Duodenal mucosa (tissue), 2 donors: ENCODE data around the gene AP1AR.

Experiments
- H3K27ac ChIP-seq: one replicate; pipeline ENCODE4 v1.7.0; 2013; ENCODE audit warnings: low read depth, low read length
- H3K27me3 ChIP-seq, 2 donors: one replicate each; pipeline ENCODE4 v1.7.0; 2013; ENCODE audit warnings: low read length in 2 of 2, control low read depth in 1 of 2; ENCODE audit not compliant: insufficient read depth in 2 of 2, control insufficient read depth in 1 of 2
- H3K36me3 ChIP-seq, 2 donors: one replicate each; pipeline ENCODE4 v1.7.0; 2013; ENCODE audit warnings: low read length in 2 of 2, control low read depth in 1 of 2; ENCODE audit not compliant: insufficient read depth in 2 of 2, control insufficient read depth in 1 of 2
- H3K4me1 ChIP-seq, 2 donors: one replicate each; pipeline ENCODE4 v1.7.0; 2013; ENCODE audit warnings: low read length in 2 of 2, control low read depth in 1 of 2; ENCODE audit not compliant: insufficient read depth in 2 of 2, control insufficient read depth in 1 of 2
- H3K4me3 ChIP-seq, 2 donors: one replicate each; pipeline ENCODE4 v1.7.0; 2013; ENCODE audit warnings: low read length in 2 of 2, low read depth in 1 of 2
- H3K9ac ChIP-seq, 2 donors: one replicate each; pipeline ENCODE4 v1.7.0; 2013; ENCODE audit warnings: low read length in 2 of 2, low read depth in 1 of 2
- H3K9me3 ChIP-seq, 2 donors: one replicate each; pipeline ENCODE4 v1.7.0; 2013; ENCODE audit warnings: low read length in 2 of 2, control low read depth in 1 of 2; ENCODE audit not compliant: control insufficient read depth in 1 of 2

AP1AR gene

DNA sequence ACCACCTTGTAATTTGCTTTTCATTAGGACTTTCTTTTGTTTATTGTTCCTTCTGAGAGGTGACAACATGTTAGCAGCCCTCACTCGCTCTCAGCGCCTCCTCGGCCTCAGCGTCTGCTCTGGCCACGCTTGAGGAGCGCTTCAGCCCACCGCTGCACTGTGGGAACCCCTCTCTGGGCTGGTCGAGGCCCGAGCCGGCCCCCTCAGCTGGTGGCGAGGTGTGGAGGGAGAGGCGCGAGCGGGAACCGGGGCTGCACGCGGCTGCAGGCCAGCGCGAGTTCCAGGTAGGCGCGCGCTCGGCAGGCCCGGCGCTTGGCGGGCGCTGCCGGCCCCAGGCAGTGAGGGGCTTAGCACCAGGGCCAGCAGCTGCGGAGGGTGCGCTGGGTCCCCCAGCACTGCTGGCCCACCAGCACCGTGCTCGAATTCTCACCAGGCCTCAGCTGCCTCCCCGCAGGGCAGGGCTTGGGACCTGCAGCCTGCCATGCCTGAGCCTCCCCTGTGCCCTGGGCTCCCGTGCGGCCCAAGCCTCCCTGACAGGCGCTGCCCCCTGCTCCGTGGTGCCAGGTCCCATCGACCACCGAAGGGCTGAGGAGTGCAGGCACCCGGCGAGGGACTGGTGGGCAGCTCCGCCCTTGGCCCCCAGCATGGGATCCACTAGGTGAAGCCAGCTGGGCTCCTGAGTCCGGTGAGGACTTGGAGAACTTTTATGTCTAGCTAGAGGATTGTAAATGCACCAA is 9.2 kb upstream of the AP1AR start:
- Histone ChIP-seq H3K27ac (no peak overlapping the region), H3K9me3 (no peaks in the 10 kb centered on the region), H3K4me3 (no peak overlapping the region), H3K36me3 (no peaks in the 10 kb centered on the region), H3K4me1 (no peaks in the 10 kb centered on the region), H3K27me3 (no peaks in the 10 kb centered on the region), H3K9ac (no peak overlapping the region)

DNA sequence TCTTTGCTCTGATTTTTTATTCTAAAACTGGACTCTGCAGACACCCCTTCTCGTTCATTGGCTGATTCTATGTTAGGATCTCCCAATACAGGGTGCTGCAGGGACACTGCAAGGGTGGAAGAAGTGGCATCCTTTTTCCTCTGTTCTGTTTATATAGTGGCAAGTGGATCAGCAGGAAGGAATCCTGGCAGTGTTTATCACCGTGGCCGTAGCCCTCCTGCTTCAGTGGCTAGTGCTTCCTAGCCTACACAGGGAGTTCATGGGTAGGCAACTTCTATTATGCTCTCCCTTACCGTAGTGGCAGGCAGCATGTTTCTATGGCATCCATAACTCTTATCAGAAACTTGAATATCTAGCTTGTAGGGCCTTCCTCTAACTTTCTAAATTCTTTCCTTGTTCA is 6.4 kb upstream of the AP1AR start:
- peaks cover 0 to 2% of the 10 kb centered on the region in 2 donors for H3K4me1 ChIP-seq
- no peaks in the 10 kb centered on the region for H3K27me3 ChIP-seq
- H3K9ac ChIP-seq, result no peak overlapping the region
- H3K4me3 ChIP-seq, result no peak overlapping the region
- no peak overlapping the region for H3K27ac ChIP-seq
- no peaks in the 10 kb centered on the region for H3K9me3 ChIP-seq
- no peaks in the 10 kb centered on the region for H3K36me3 ChIP-seq

DNA sequence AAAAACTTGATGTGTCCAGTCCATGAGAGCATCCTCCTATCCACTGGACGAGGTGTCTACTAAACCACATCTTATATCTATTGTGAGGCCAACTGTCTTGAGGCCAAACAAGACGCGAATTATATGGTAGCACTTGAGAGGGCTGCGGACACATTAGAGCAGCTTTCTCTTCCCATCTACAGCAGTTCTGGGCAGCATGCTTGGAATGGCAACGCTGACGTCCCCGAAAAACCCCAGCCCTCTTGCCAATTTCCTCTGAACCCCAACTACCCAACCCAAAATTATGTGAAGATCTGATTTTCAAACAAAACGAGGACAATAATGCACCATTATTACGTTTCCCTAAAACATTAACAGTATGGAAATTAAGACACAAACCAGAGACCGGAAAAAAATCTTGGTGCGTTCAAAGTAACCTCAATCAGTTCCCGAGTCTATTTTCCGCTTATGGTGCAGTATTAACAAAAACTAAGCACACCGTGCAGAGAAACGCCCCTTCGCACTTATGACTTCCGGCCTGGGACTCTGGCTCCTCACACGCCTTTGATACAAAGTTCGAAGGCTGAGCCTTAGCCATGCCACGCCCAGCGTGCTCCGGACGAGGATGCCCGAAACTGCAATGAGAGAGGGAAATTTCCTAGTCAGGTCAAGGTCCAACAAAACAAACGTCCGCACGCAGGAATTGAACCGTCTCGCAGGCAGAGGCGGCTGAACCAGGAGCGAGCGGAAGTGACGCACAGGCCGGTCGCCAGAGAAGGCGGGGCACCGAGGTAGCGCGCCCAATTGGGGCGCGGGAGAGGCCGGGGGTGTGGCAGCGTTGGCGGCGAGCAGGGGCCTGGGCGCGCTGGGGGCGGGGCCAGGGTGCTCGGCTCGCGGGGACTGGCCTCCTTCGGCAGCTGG is 458 bp upstream of the AP1AR start:
- H3K9me3 ChIP-seq, result no peaks in the 10 kb centered on the region
- no peaks in the 10 kb centered on the region for H3K36me3 ChIP-seq
- peaks cover 15 to 18% of the 10 kb centered on the region in 2 donors for H3K4me1 ChIP-seq
- peak overlapping the region; percentile 83 to 95 for H3K4me3 ChIP-seq
- H3K27me3 ChIP-seq, result no peaks in the 10 kb centered on the region
- H3K27ac ChIP-seq, result peak overlapping the region; percentile 98
- peak overlapping the region; percentile 86 to 94 for H3K9ac ChIP-seq

DNA sequence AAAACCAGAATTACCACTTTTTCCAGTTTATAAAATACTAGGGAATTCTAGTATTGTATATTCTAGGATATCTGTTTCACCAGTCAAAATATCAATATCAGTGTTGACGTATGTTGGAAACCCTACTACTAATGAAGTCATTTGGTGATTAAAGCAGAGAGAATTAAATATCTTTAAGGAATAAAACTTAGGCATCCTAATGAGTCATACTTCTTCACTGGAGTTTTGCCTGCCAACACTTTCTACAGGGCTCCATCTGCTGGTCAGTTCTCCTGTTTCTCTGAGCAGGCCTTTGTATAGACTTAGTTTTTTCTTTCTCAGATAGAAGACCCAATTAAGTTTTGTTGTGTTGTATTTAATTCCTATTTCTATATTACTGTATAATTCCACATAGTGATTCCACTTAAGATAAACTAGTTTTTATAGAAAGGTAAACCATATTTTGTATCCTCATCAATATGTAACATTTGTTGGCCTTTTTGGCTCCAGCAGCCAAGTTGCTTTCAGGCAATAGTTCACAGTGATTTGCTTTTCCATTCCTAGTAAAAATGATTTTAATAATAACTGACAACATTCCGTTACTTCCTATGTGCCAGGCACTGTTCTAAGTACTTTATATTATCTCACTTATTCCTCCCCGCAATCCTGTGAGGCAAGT is 3.5 kb downstream of the AP1AR start:
- Histone ChIP-seq H3K4me1 (peaks cover 15 to 17% of the 10 kb centered on the region in 2 donors), H3K27ac (no peak overlapping the region), H3K9me3 (no peaks in the 10 kb centered on the region), H3K9ac (no peak overlapping the region), H3K27me3 (no peaks in the 10 kb centered on the region), H3K36me3 (no peaks in the 10 kb centered on the region), H3K4me3 (no peak overlapping the region)

DNA sequence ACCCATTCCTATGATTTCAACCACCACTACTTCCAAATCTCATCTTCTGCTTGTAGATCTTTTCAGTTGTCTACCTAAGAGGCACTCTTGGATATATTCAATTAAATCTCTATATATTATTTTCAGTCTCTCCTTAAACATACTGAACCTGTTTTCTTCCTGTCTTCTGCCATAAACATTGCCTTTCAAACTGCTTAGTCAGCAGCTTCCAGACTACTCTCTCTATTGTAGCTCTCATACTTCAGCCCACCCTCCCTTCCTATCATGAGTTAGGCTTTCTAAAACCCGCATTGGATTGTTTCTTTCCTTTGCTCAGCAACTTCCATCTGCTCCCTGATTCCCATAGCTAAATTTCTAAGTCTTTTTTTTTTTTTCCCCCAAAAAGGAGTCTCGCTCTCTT is 4.5 kb downstream of the AP1AR start:
- H3K9ac ChIP-seq, result no peak overlapping the region
- no peaks in the 10 kb centered on the region for H3K27me3 ChIP-seq
- no peaks in the 10 kb centered on the region for H3K9me3 ChIP-seq
- H3K4me1 ChIP-seq, result peaks cover 9 to 12% of the 10 kb centered on the region in 2 donors
- H3K27ac ChIP-seq, result no peak overlapping the region
- H3K4me3 ChIP-seq, result no peak overlapping the region
- no peaks in the 10 kb centered on the region for H3K36me3 ChIP-seq

DNA sequence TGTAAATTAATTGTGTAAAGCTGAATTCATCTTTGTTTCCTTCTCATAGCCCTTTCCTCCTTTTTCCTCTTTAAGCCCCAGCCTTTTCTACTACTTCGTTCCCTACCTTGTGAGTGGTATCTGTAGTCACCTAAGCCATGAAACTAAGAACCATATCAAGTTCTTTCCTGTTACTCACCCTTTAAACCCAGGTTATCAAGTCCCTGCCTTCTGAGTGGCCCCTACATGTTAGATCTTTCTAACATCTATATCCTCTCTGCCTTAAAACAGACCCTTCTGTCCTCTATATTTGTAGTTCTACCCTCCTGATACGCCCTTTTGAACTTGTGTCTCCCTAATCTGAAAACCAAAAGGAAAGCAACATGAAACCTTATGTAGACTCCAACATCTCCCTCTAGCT is 7.2 kb downstream of the AP1AR start:
- H3K27me3 ChIP-seq, result no peaks in the 10 kb centered on the region
- H3K27ac ChIP-seq, result no peak overlapping the region
- H3K36me3 ChIP-seq, result no peaks in the 10 kb centered on the region
- peaks cover 3 to 4% of the 10 kb centered on the region in 2 donors for H3K4me1 ChIP-seq
- no peaks in the 10 kb centered on the region for H3K9me3 ChIP-seq
- H3K9ac ChIP-seq, result no peak overlapping the region
- no peak overlapping the region for H3K4me3 ChIP-seq

DNA sequence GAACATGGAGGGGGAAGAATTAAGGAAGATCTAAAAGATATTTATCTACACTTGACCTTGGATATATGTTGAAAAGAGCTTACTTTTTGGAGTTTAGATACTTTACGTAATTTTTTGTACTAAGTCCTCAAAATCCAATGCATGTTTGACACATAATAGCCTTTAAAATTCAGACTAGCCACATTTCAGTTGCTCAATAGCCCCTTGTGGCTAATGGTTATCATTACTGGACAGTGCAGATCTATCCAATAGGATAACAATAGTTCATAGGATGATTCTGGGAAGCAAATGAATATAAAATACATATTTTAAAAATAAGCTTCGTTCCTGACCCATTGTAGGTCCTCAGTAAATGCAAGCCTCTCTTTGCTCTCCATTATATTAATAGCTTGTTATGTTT is 13.8 kb downstream of the AP1AR start:
- Histone ChIP-seq H3K9me3 (no peaks in the 10 kb centered on the region), H3K27ac (no peak overlapping the region), H3K4me3 (no peak overlapping the region), H3K4me1 (no peaks in the 10 kb centered on the region), H3K9ac (no peak overlapping the region), H3K27me3 (no peaks in the 10 kb centered on the region), H3K36me3 (no peaks in the 10 kb centered on the region)

DNA sequence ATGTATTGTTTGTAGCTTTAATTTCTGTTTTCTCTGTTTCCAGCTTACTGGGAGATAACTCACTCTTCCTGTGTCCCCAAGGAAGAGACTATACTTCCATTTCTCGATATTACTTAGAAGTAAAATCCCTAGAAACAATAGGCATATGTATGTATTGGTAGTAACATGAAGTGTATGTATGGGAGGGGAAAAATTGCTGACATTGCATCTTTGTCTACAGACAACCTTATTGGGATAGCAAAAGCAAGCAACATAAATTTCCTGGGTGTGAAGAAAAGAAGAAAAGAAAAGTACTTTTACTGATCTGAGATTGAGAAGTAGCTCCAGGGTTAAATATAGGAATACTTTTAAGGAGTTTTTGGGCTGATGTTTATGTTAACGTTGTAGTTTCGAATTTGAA is 15.4 kb downstream of the AP1AR start:
- Histone ChIP-seq H3K36me3 (no peaks in the 10 kb centered on the region), H3K27ac (no peak overlapping the region), H3K9ac (no peak overlapping the region), H3K9me3 (no peaks in the 10 kb centered on the region), H3K4me1 (no peaks in the 10 kb centered on the region), H3K4me3 (no peak overlapping the region), H3K27me3 (no peaks in the 10 kb centered on the region)

DNA sequence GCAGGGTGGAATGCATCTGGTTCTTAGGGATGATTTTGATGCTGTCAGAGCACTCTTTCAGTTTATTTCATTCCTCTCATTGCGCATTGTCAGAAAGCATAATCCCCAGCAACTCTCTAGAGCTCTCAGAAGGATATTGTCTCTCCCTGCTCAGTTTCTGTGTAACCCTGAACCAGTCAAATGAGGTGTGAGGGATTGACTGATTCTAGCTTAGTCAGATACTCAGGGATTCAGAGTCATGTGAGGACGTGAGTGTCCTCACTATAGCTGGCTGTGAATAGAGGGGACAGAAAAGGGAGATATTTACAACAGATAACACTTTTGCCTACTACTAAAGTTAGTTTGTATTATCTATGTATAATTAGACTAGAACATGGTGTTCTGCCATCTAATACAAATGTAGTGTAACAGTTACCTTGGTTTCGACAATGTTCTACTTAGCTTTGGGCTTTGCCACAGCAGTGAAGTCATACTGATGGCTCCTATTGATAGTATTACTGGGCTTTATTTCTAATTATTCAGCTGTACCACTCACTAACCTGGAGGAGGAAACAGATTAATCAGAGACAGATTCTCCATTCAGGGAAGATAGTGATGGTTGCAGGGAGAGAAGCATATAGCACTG is 19.5 kb downstream of the AP1AR start:
- Histone ChIP-seq H3K36me3 (no peaks in the 10 kb centered on the region), H3K4me3 (no peak overlapping the region), H3K27me3 (no peaks in the 10 kb centered on the region), H3K9ac (no peak overlapping the region), H3K27ac (no peak overlapping the region), H3K9me3 (no peaks in the 10 kb centered on the region), H3K4me1 (no peaks in the 10 kb centered on the region)
